Testis (tissue), 2 donors: ENCODE data around the gene MYO1D.

Experiments used
- CTCF ChIP-seq, 3 experiments: fragments of 450-650 bp in 2 of 3; fragments of 200-600 bp in 1 of 3; sonication (generic) in 1 of 3; IDR thresholded peaks; one replicate each; pipeline ENCODE4 v1.5.1; 2016 to 2019; ENCODE audit warnings: antibody characterized with exemption in 3 of 3, mild to moderate bottlenecking in 2 of 3, moderate library complexity in 1 of 3
- POLR2A ChIP-seq: fragments of 450-650 bp; IDR thresholded peaks from one replicate; pipeline ENCODE4 v1.6.1; 2017; ENCODE audit warnings: antibody characterized with exemption, mild to moderate bottlenecking, moderate library complexity

- TF ChIP-seq POLR2A = no peak
- no peak for TF ChIP-seq CTCF (IDR thresholded peaks at IDR 0.05)
Observed at GRCh38 chr17:32855620-32856019, 21.3 kb downstream of the MYO1D start.
